Measurements from ENCODE around the gene PARVG. TPM values are rescaled to one million over a fixed set of nuclear protein-coding genes. Genes with fewer than 3 reads are reported as not detected.

Gene PARVG
- total and polyA plus RNA-seq, 2 of the 13 experiments (the other 11 are each of a cell fraction or from before 2014, with no cell fraction given): not detected

DNA sequence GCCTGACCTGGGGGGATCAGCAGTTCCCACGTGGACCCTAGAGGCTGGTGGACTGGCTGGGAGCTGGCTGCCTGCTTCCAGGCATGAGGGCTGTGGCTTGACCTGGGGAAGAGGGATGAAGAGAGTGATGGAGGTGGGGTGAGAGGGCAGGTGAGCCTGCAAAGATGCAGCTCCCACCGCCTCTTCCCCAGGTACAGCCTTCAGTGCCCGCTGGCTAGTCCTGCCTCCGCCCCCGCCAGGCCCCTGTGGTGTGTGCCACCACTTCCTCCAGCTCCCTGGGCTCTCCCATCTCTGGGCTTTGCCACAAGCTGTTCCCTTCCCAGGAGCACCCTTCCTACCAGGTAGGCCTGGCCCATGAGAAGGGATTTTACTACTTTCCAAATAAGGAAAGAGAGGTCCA lies 19.1 kb downstream of the PARVG start:
- BruUV-seq (replicated peaks): no TSS peak
- no peak for DNase-seq (ENCODE audit: low spot score)
- in situ Hi-C loops (cut with HindIII; ENCODE audit: extremely low pct_ligation_motif_present, low pct_unique_long_range_greater_than_20kb) (no loop called here), intact Hi-C loops (cut with micrococcal nuclease; ENCODE audit: unreplicated experiment) (no loop called here)
- H3K27ac ChIP-seq (ENCODE audit: extremely low read length, insufficient read depth, low read length): no peak overlapping the region
- no peaks in the 10 kb centered on the region for H3K36me3 ChIP-seq (replicated peaks in 1 of 2; ENCODE audit: control insufficient read depth in 1 of 2, insufficient read depth in 2 of 2, low read length in 2 of 2)
- WGBS (ENCODE audit: low lambda C conversion rate): 0% methylated on average over 4 of the region's 5 CpGs
- ChIA-PET CTCF (ENCODE audit: low intra/inter-chr PET ratio, low total read pairs) (no interaction called here), POLR2A (no interaction called here)
- no peak overlapping the region for H3K4me3 ChIP-seq (replicated peaks in 1 of 3; ENCODE audit: insufficient read depth in 1 of 3, low read depth in 2 of 3, low read length in 3 of 3)
- no peaks in the 10 kb centered on the region for H4K20me1 ChIP-seq (ENCODE audit: insufficient read depth, low read length)
- FAIRE-seq: no peak
- H3K4me1 ChIP-seq (ENCODE audit: insufficient read depth, low read length): no peaks in the 10 kb centered on the region
- no peak overlapping the region for H3K4me2 ChIP-seq (ENCODE audit: low read depth, low read length)
- no peak for ATAC-seq
- no peak overlapping the region for H2AFZ ChIP-seq (ENCODE audit: low read length)
- TF ChIP-seq ZNF34 (CRISPR knock-in tag; IDR thresholded peaks at IDR 0.05; ENCODE audit: borderline replicate concordance): no peak
- TF ChIP-seq SP1 (IDR thresholded peaks at IDR 0.05): no peak
- TF ChIP-seq SP1 (CRISPR knock-in tag; IDR thresholded peaks at IDR 0.05): no peak
- TF ChIP-seq ZNF138 (CRISPR knock-in tag; IDR thresholded peaks at IDR 0.05; ENCODE audit: low read depth): no peak
- TF ChIP-seq MYNN (CRISPR knock-in tag; IDR thresholded peaks at IDR 0.05; ENCODE audit: low read depth): no peak
- no peak for TF ChIP-seq MIER2 (CRISPR knock-in tag; IDR thresholded peaks at IDR 0.05)
- no peak for TF ChIP-seq ZNF644 (CRISPR knock-in tag; IDR thresholded peaks at IDR 0.05; ENCODE audit: low read depth)
- TF ChIP-seq EZH2 (conservative IDR thresholded peaks at IDR 0.05; ENCODE audit: low read depth, low read length): no peak
- no peak for TF ChIP-seq ZFP1 (CRISPR knock-in tag; IDR thresholded peaks at IDR 0.05)
- TF ChIP-seq JARID2 (CRISPR knock-in tag; IDR thresholded peaks at IDR 0.05; ENCODE audit: insufficient replicate concordance): no peak
- TF ChIP-seq REL (CRISPR knock-in tag; conservative IDR thresholded peaks at IDR 0.05): no peak
- TF ChIP-seq ATF6 (CRISPR knock-in tag; conservative IDR thresholded peaks at IDR 0.05): no peak
- no peak for TF ChIP-seq HDAC1 (CRISPR knock-in tag; IDR thresholded peaks at IDR 0.05)
- no peak for TF ChIP-seq ZFY (CRISPR knock-in tag; IDR thresholded peaks at IDR 0.05)
- no peak for TF ChIP-seq NBN (conservative IDR thresholded peaks at IDR 0.05)
- H3K9me3 ChIP-seq (ENCODE audit: low read length): no peaks in the 10 kb centered on the region
- no peaks in the 10 kb centered on the region for H3K79me2 ChIP-seq (ENCODE audit: insufficient read depth, low read length)
- H3K9ac ChIP-seq (ENCODE audit: insufficient read depth, low read depth, low read length): no peak overlapping the region
- H3K27me3 ChIP-seq (ENCODE audit: control insufficient read depth in 1 of 2, insufficient read depth in 2 of 2, low read length in 2 of 2): peaks cover 5 to 35% of the 10 kb centered on the region in 2 experiments; a peak in 4 of 5 replicates
